Calu3 (cell line): ENCODE data around the gene HOXB7. TPM values are rescaled to one million over a fixed set of nuclear protein-coding genes. Genes with fewer than 3 reads are reported as not detected.
A peak's percentile ranks its signal among the peaks of the same experiment; 100 is the strongest.

ENCODE experiments used
- Bru-seq: library from RNA; stranded (reverse); fragments of 400-500 nt; gene quantifications from one replicate; lab custom pipeline; 2021; lab: Mats Ljungman, UMichigan
- BruChase-seq, 2 experiments: library from RNA; stranded (reverse); fragments of 400-500 nt; gene quantifications; one replicate each; lab custom pipeline; 2021; lab: Mats Ljungman, UMichigan
- BruUV-seq: library from RNA; stranded (reverse); fragments of 400-500 nt; replicated peaks from 2 replicates; lab custom pipeline; 2021; lab: Mats Ljungman, UMichigan
- CTCF ChIA-PET: fragments of 300-600 bp; sonication (Branson Sonifier 250); formaldehyde crosslinking; loops from one replicate; lab custom pipeline; 2022; ENCODE audit warnings: antibody characterized with exemption; lab: Charles Lee
- DNase-seq: peaks from one replicate; pipeline ENCODE4 v3.0.0; 2022
- H3K27ac Mint-ChIP-seq: one replicate; pipeline ENCODE4 v1.8.0; 2022; ENCODE audit warnings: mixed read lengths; ENCODE audit not compliant: unreplicated experiment
- H3K27me3 Mint-ChIP-seq: one replicate; pipeline ENCODE4 v1.8.0; 2022; ENCODE audit warnings: mixed read lengths; ENCODE audit not compliant: unreplicated experiment
- H3K36me3 Mint-ChIP-seq: one replicate; pipeline ENCODE4 v1.8.0; 2022; ENCODE audit warnings: mild to moderate bottlenecking, moderate library complexity, mixed read lengths; ENCODE audit not compliant: insufficient read depth, unreplicated experiment
- H3K4me1 Mint-ChIP-seq: one replicate; pipeline ENCODE4 v1.8.0; 2022; ENCODE audit warnings: mild to moderate bottlenecking, low read depth, mixed read lengths; ENCODE audit not compliant: unreplicated experiment
- H3K4me3 Mint-ChIP-seq: one replicate; pipeline ENCODE4 v1.8.0; 2022; ENCODE audit warnings: mild to moderate bottlenecking, low read depth, moderate library complexity, mixed read lengths; ENCODE audit not compliant: unreplicated experiment
- H3K9me3 Mint-ChIP-seq: one replicate; pipeline ENCODE4 v1.8.0; 2022; ENCODE audit warnings: low read depth, mixed read lengths; ENCODE audit not compliant: unreplicated experiment
- intact Hi-C: fragments of 100-400 bp; cut with micrococcal nuclease; formaldehyde crosslinking; loops from one replicate; pipeline ENCODE4 v1.10.0; 2022; ENCODE audit not compliant: unreplicated experiment
- long read RNA-seq: library from polyadenylated mRNA; stranded (forward); transcript quantifications from one replicate; pipeline ENCODE4 v2.0.0, GENCODE V29; 2022
- total RNA-seq: library from RNA; stranded (reverse); gene quantifications from 2 replicates; pipeline ENCODE4 v1.2.3, GENCODE V29; 2022
- TF ChIP-seq, protein P1 (sequence below): fragments of 200-600 bp; IDR thresholded peaks from one replicate; pipeline ENCODE4 v1.8.0; 2022; ENCODE audit warnings: antibody characterized with exemption; ENCODE audit not compliant: unreplicated experiment

The HOXB7 gene
- total RNA-seq (30.2 and 31.3 TPM in 2 replicates), Bru-seq, nascent RNA (percentile 76 among the genes with signal in this experiment), BruChase-seq, experiment 1, labeled RNA remaining after a 6-hour chase (percentile 88 among the genes with signal in this experiment), BruChase-seq, experiment 2, labeled RNA remaining after a 2-hour chase (percentile 88 among the genes with signal in this experiment)
- long read RNA-seq, transcript HOXB7-201 (2 exons, 1,371 nt), result major isoform, 76 of 89 reads
- long read RNA-seq, partial matches to known transcripts, result 0 of 89 reads
- long read RNA-seq, other reads (novel, unspliced or antisense), result 9 of 89 reads

DNA sequence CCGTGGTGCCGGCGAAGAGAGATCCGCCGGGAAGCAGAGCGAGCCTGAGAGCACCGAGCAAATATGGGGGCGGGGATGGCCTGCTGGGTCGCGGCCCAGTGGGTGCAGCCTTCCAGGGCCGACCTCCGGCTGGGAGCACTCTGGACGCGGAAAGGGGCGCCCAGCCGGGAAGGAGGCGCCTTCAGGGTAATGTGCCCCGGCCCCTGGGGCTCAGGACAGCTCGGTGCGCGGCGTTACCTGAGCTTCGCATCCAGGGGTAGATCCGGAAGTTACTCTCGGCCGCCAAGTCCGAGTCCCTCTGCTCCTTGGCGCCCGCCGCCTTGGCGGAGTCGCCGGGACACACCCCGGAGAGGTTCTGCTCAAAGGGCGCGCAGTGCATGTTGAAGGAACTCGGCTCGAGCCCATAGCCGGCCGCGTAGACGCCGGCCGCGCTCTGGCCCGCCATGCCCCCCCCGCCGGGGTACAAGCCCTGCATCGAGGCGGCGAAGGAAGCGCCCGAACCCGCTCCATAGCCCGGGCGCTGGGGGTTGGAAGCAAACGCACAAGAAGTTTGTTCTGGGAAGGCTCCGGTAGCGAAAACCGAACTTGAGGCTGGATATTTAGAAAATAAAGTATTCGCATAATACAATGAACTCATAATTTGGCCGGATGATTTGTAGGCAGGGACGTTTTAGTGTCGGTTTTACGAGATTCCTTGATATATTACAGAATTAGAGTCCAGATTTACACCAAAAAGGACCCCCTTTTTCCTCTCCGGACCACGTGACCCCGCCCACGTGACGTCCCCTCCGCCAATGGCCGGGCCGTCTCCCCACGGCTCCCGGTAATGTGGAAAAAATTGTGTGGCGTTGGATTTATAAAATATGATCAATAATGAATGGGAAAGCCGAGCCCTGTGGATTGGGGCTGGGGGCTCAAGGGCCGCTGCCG lies at the start of gene HOXB7:
HOXB7 (minus strand) TSS at position 736 of the 930 bp plus-strand sequence; CDS start at position 637, 99 bp downstream.
- H3K27me3 Mint-ChIP-seq, result peaks cover 15% of the 10 kb centered on the region
- TF ChIP-seq, protein P1, sequence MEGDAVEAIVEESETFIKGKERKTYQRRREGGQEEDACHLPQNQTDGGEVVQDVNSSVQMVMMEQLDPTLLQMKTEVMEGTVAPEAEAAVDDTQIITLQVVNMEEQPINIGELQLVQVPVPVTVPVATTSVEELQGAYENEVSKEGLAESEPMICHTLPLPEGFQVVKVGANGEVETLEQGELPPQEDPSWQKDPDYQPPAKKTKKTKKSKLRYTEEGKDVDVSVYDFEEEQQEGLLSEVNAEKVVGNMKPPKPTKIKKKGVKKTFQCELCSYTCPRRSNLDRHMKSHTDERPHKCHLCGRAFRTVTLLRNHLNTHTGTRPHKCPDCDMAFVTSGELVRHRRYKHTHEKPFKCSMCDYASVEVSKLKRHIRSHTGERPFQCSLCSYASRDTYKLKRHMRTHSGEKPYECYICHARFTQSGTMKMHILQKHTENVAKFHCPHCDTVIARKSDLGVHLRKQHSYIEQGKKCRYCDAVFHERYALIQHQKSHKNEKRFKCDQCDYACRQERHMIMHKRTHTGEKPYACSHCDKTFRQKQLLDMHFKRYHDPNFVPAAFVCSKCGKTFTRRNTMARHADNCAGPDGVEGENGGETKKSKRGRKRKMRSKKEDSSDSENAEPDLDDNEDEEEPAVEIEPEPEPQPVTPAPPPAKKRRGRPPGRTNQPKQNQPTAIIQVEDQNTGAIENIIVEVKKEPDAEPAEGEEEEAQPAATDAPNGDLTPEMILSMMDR, result no peak
- peaks cover 97% of the 10 kb centered on the region for H3K36me3 Mint-ChIP-seq
- DNase-seq, result peak; percentile 93
- H3K27ac Mint-ChIP-seq, result peak within 1 kb of the TSS; percentile 74
- BruUV-seq, result no TSS peak
- H3K4me1 Mint-ChIP-seq, result peaks cover 35% of the 10 kb centered on the region
- intact Hi-C loops, result no loop called here
- H3K4me3 Mint-ChIP-seq, result peak within 1 kb of the TSS; percentile 88
- H3K9me3 Mint-ChIP-seq, result no peaks in the 10 kb centered on the region
- CTCF ChIA-PET, result interaction anchor here (0.5 to 1.0 kb wide), 4 partner anchors 9 to 848 kb away, joined by 3 to 6 read pairs (median 4); no protein-coding TSS in a partner anchor

DNA sequence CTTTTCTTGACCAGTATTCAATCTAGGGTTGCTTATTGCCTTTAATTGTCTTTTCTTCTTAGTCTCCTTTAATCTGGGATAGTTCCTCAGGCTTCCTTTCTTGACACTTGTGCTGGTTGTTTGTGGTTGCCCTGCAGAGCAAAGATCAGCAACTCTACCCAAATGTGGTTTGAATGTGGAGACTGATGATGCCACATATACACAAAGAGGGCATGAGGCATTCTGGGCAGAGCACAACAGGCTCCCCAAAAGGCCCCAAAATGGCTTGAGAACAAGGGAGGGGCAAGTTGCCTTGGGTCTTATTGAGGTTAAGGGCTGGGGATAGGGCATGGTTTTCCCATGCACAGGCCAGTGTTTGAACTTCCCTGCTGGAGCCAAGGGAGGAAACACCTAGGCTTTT lies 45.1 kb upstream of the HOXB7 start:
- DNase-seq, result no peak
- no TSS peak for BruUV-seq
- Mint-ChIP-seq H3K36me3 (no peaks in the 10 kb centered on the region), H3K4me3 (no peak overlapping the region), H3K27me3 (no peaks in the 10 kb centered on the region), H3K27ac (no peak overlapping the region), H3K4me1 (no peaks in the 10 kb centered on the region), H3K9me3 (no peaks in the 10 kb centered on the region)
- intact Hi-C loops, result no loop called here
- CTCF ChIA-PET, result no interaction called here
- TF ChIP-seq, protein P1, result no peak

DNA sequence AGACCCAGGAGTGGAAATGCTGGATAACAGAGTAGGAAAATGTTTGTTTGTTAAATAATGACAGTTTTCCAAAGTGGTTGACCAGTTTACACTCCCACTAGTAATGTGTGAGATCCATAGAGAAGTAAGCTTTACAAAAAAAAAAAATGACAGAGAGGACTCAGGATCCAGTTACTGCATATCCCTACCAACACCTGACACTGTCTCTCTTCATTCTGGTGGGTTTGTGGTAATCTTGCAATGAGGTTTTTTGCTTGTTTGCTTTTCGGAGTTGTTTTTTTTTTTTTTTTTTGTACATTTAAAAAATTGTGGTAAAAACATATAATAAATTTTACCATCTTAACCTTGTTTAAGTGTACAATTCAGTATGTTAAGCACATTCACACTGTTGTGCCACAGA lies 38.9 kb upstream of the HOXB7 start:
- Mint-ChIP-seq H3K36me3 (peaks cover 30% of the 10 kb centered on the region), H3K27ac (no peak overlapping the region), H3K9me3 (no peaks in the 10 kb centered on the region), H3K4me1 (peaks cover 4% of the 10 kb centered on the region), H3K4me3 (no peak overlapping the region), H3K27me3 (no peaks in the 10 kb centered on the region)
- intact Hi-C loops, result no loop called here
- DNase-seq, result no peak
- no TSS peak for BruUV-seq
- CTCF ChIA-PET, result no interaction called here
- TF ChIP-seq, protein P1, result no peak

DNA sequence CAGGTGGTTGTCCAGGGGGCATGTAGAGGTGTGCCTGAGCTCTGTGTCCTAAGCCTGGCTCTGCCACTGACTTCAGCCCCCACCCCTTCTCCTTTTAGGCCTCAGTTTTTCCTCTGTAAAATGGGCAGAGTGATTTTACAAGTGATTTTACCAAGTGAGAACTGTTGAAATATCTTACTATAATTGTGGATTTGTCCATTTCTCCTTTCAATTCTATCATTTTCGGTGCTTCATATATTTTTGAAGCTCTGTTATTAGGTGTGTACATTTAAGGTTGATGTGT lies 37.1 kb upstream of the HOXB7 start:
- intact Hi-C loops, result no loop called here
- Mint-ChIP-seq H3K4me1 (peaks cover 11% of the 10 kb centered on the region), H3K4me3 (peak overlapping the region; percentile 93), H3K36me3 (peaks cover 36% of the 10 kb centered on the region), H3K27ac (peak overlapping the region; percentile 83), H3K27me3 (no peaks in the 10 kb centered on the region), H3K9me3 (no peaks in the 10 kb centered on the region)
- CTCF ChIA-PET, result no interaction called here
- TF ChIP-seq, protein P1, result no peak
- BruUV-seq, result no TSS peak
- no peak for DNase-seq
